Esophagus muscularis mucosa (tissue), 3 donors: ENCODE measurements around the gene AKAP11.

ENCODE experiments used
- CTCF ChIP-seq, 3 experiments: fragments of 200-600 bp in 2 of 3; fragments of 450-650 bp in 1 of 3; sonication (generic) in 2 of 3; IDR thresholded peaks; one replicate each; pipeline ENCODE4 v1.5.1; 2017 to 2019; ENCODE audit warnings: antibody characterized with exemption in 3 of 3, mild to moderate bottlenecking in 2 of 3, moderate library complexity in 1 of 3
- POLR2A ChIP-seq: fragments of 450-650 bp; IDR thresholded peaks from one replicate; pipeline ENCODE4 v1.6.1; 2017; ENCODE audit warnings: antibody characterized with exemption, moderate library complexity, mild to moderate bottlenecking, low read depth
- POLR2AphosphoS5 ChIP-seq, 2 donors: sonication (generic); formaldehyde crosslinking; IDR thresholded peaks; one replicate each; pipeline ENCODE4 v1.6.1; 2017; ENCODE audit warnings: antibody characterized with exemption in 2 of 2

GRCh38 chr13:42361701-42362100 is 89.7 kb downstream of the AKAP11 start:
- TF ChIP-seq POLR2A (no peak), CTCF (IDR thresholded peaks at IDR 0.05) (no peak), POLR2AphosphoS5 (IDR thresholded peaks at IDR 0.05) (no peak)
